Adipocyte (in vitro differentiated cells): ENCODE results near the gene DNAJC16.
"Not testable (repeated sequence)": the region's sequence is repeated elsewhere in the genome, so short reads cannot be mapped to it uniquely, and the experiment has no call there.

ENCODE experiments used
- DNase-seq: peaks from one replicate; pipeline ENCODE4 v3.0.0-alpha.2; 2015; ENCODE audit warnings: low read depth
- H3K27me3 ChIP-seq: replicated peaks from 2 replicates; pipeline ENCODE4 v1.7.0; 2013; ENCODE audit warnings: mild to moderate bottlenecking, low read length, moderate library complexity; ENCODE audit not compliant: control insufficient read depth, insufficient read depth
- H3K36me3 ChIP-seq: 2 replicates; pipeline ENCODE4 v1.7.0; 2013; ENCODE audit warnings: low read length, mild to moderate bottlenecking, moderate library complexity; ENCODE audit not compliant: control insufficient read depth, insufficient read depth, severe bottlenecking
- H3K4me1 ChIP-seq: 2 replicates; pipeline ENCODE4 v1.7.0; 2013; ENCODE audit warnings: mild to moderate bottlenecking, low read length, moderate library complexity; ENCODE audit not compliant: control insufficient read depth, insufficient read depth
- H3K4me3 ChIP-seq: 2 replicates; pipeline ENCODE4 v1.7.0; 2013; ENCODE audit warnings: mild to moderate bottlenecking, low read length, moderate library complexity
- H3K9ac ChIP-seq: 2 replicates; pipeline ENCODE4 v1.7.0; 2013; ENCODE audit warnings: mild to moderate bottlenecking, low read length, moderate library complexity
- H3K9me3 ChIP-seq: 2 replicates; pipeline ENCODE4 v1.7.0; 2013; ENCODE audit warnings: mild to moderate bottlenecking, low read length, moderate library complexity; ENCODE audit not compliant: control insufficient read depth

The DNAJC16 gene

GRCh38 chr1:15526490-15527339 lies at the start of gene DNAJC16:
Gene DNAJC16 (plus strand): TSS chr1:15526848. CDS start chr1:15529106, 2,258 bp downstream.
- DNase-seq, result peak; percentile 100
- peaks cover 29% of the 10 kb centered on the region for H3K4me1 ChIP-seq

GRCh38 chr1:15476927-15477326 lies 49.7 kb upstream of the DNAJC16 start:
- no peak for DNase-seq
- no peaks in the 10 kb centered on the region for H3K36me3 ChIP-seq
- no peak overlapping the region for H3K4me3 ChIP-seq
- no peaks in the 10 kb centered on the region for H3K4me1 ChIP-seq
- H3K27me3 ChIP-seq, result no peaks in the 10 kb centered on the region
- H3K9me3 ChIP-seq, result no peaks in the 10 kb centered on the region
- H3K9ac ChIP-seq, result no peak overlapping the region

More at GRCh38 chr1:15526490-15527339, at the start of gene DNAJC16:
- Histone ChIP-seq H3K9me3 (no peaks in the 10 kb centered on the region), H3K27me3 (no peaks in the 10 kb centered on the region), H3K4me3 (peak within 1 kb of the TSS; percentile 87), H3K9ac (peak within 1 kb of the TSS; percentile 89), H3K36me3 (peaks cover 9% of the 10 kb centered on the region)

- Histone ChIP-seq H3K36me3 (no peaks in the 10 kb centered on the region), H3K4me3 (no peak overlapping the region), H3K9ac (no peak overlapping the region), H3K4me1 (no peaks in the 10 kb centered on the region), H3K27me3 (no peaks in the 10 kb centered on the region), H3K9me3 (no peaks in the 10 kb centered on the region)
- no peak for DNase-seq
Observed at GRCh38 chr1:15477646-15478212, 48.9 kb upstream of the DNAJC16 start.

- H3K4me3 ChIP-seq, result no peak overlapping the region
- no peaks in the 10 kb centered on the region for H3K27me3 ChIP-seq
- no peaks in the 10 kb centered on the region for H3K4me1 ChIP-seq
- no peak for DNase-seq
- no peaks in the 10 kb centered on the region for H3K9me3 ChIP-seq
- H3K36me3 ChIP-seq, result no peaks in the 10 kb centered on the region
- no peak overlapping the region for H3K9ac ChIP-seq
Observed at GRCh38 chr1:15479654-15480347, 46.8 kb upstream of the DNAJC16 start.

- H3K4me1 ChIP-seq, H3K36me3 ChIP-seq, DNase-seq, H3K9ac ChIP-seq, H3K4me3 ChIP-seq, H3K27me3 ChIP-seq, H3K9me3 ChIP-seq: not testable (repeated sequence)
Observed at GRCh38 chr1:15482455-15482854, 44.2 kb upstream of the DNAJC16 start.

- H3K4me1 ChIP-seq, H3K27me3 ChIP-seq, H3K9ac ChIP-seq, H3K4me3 ChIP-seq, DNase-seq, H3K36me3 ChIP-seq, H3K9me3 ChIP-seq: not testable (repeated sequence)
Observed at GRCh38 chr1:15482983-15483543, 43.6 kb upstream of the DNAJC16 start.

GRCh38 chr1:15483971-15484370 lies 42.7 kb upstream of the DNAJC16 start:
- Histone ChIP-seq H3K9me3 (no peaks in the 10 kb centered on the region), H3K4me3 (no peak overlapping the region), H3K4me1 (no peaks in the 10 kb centered on the region), H3K36me3 (no peaks in the 10 kb centered on the region), H3K27me3 (no peaks in the 10 kb centered on the region), H3K9ac (no peak overlapping the region)
- no peak for DNase-seq

GRCh38 chr1:15484443-15484842 lies 42.2 kb upstream of the DNAJC16 start:
- H3K4me1 ChIP-seq, H3K4me3 ChIP-seq, H3K9ac ChIP-seq, H3K36me3 ChIP-seq, H3K9me3 ChIP-seq, DNase-seq, H3K27me3 ChIP-seq: not testable (repeated sequence)

GRCh38 chr1:15485636-15486035 lies 41.0 kb upstream of the DNAJC16 start:
- no peaks in the 10 kb centered on the region for H3K9me3 ChIP-seq
- no peaks in the 10 kb centered on the region for H3K27me3 ChIP-seq
- DNase-seq, result no peak
- H3K4me3 ChIP-seq, result no peak overlapping the region
- no peaks in the 10 kb centered on the region for H3K36me3 ChIP-seq
- H3K9ac ChIP-seq, result no peak overlapping the region
- no peaks in the 10 kb centered on the region for H3K4me1 ChIP-seq

- H3K9me3 ChIP-seq, H3K9ac ChIP-seq, H3K36me3 ChIP-seq: not testable (repeated sequence)
Observed at GRCh38 chr1:15486844-15487610, 39.6 kb upstream of the DNAJC16 start.

More at GRCh38 chr1:15486844-15487610, 39.6 kb upstream of the DNAJC16 start:
- not testable (repeated sequence) for H3K27me3 ChIP-seq, H3K4me1 ChIP-seq, H3K4me3 ChIP-seq, DNase-seq
